Fibroblast of skin of right biceps (primary cell): ENCODE measurements around the gene PDCD1.
"Not testable (repeated sequence)": the region's sequence is repeated elsewhere in the genome, so short reads cannot be mapped to it uniquely, and the experiment has no call there.

Experiments used
- DNase-seq: peaks from one replicate; pipeline ENCODE4 v3.0.0-alpha.2; 2013

PDCD1 gene

DNA sequence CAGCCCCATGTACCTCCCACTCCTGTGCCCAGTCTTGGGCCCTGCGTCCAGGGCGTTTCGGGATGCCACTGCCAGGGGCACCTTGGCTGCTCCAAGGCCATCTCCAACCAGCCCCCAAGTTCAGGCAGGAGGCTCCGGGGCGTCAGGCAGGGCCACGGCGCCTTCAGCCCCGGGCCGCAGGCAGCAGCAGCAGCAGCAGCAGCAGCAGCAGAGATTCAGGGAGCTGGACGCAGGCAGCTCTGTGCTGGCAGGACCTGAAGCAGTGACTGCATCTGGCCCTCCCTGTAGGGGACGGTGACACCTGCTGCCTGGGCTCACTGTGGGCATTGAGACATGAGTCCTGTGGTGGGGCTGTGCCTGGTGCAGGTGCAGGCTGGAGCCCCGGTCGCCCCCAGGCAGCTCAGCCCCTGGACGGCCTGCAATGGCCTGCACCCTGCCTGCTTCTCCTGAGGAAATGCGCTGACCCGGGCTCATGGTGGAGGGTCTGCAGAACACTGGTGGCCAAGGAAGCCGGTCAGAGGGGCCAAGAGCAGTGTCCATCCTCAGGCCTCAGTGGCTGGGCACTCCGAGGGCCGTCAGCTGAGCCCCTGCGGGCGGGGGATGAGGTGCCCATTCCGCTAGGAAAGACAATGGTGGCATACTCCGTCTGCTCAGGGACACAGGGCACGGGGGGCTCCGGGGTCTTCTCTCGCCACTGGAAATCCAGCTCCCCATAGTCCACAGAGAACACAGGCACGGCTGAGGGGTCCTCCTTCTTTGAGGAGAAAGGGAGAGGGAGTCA is 8.0 kb downstream of the PDCD1 start:
- no peak for DNase-seq

DNA sequence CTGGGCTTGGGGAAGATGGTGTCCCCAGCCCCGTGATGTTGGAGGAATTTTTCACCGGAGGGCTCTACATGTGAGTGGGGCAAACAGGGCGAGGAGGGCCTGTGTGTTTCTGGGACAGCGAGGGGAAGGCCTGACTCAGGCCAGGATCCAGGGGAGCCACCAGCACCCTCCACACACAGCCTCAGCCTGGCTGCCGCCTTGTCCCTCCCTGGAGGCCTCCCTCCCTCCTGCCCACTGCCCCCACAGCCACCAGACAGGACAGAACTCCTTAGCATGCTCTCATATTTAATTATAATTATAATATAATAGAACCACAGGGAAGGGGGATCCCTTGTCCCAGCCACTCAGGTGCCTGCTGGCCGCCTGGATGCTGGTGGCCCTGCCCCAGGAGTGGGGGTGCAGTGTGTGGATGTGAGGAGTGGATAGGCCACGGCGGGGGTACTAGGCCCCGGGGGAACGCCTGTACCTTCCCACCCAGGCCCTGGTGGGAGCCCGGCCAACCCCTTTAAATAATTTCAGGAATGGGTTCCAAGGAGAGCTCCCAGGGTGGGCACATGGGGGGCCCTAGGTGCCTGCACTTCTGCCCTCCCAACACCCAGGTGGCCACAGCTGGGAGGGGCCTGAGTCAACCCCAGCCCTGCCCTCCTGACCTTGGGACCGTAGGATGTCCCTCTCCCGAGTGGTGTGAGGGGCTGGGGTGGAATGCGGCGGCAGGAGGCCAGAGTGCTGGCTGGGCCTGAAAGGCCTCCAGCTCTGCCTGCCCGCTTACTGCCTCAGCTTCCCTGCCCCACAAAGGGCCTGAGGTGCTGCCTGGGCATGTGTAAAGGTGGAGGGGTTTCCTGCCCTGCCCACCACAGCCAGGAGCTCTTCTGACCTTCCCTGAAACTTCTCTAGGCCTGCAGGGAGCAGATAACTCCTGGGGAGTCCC is 8.8 kb downstream of the PDCD1 start:
- no peak for DNase-seq

DNA sequence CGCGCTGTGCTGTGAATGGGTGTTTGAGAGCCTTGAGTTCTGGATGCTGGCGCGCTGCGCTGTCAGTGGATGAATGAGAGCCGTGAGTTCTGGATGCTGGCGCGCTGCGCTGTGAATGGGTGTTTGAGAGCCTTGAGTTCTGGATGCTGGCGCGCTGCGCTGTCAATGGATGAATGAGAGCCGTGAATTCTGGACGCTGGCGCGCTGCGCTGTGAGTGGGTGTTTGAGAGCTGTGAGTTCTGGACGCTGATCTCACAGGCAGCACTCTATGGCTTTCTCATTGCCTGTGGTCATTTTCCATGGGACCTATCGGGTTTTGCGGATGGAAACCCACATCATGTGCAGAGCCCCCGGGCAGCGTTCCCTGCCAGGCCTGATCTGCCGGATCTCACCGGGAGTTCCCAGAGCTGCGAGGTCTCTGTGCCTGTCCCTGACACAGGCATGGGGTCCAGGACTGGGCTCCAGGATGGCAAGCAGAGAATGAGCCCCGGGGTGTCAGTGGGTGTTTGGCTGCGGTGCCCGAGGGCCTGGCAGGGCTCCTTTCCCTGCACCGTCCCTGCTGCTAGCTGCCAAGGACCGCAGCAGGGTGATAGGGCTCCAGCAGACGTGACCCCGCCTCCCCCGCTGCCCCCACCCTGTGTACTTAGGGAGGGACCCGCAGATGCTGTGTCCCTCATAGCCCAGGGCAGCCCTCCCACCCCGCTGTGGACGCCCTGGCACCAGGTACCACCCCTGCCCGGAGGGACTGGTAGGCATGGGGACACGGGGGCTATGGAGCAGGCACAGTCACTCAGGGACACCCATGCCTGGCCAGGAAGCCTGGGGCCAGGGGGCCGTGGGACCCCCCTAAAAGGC is 9.7 kb downstream of the PDCD1 start:
- DNase-seq, result no peak

DNA sequence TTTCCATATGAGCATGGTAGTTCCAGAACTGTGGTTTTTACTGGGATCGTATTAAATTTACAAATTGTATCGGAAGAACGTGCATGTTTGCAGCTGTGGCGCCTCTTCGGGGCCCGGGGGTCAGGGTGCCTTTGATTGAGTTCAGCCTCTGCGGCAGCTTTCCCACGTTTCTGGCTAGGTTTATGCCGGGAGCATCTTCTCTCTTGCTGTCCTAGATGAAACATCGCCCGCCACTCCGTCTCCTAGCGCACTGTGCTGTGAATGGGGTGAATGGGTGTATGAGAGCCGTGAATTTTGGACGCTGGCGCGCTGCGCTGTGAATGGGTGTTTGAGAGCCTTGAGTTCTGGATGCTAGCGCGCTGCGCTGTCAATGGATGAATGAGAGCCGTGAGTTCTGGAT is 12.3 kb downstream of the PDCD1 start:
- DNase-seq, result no peak

DNA sequence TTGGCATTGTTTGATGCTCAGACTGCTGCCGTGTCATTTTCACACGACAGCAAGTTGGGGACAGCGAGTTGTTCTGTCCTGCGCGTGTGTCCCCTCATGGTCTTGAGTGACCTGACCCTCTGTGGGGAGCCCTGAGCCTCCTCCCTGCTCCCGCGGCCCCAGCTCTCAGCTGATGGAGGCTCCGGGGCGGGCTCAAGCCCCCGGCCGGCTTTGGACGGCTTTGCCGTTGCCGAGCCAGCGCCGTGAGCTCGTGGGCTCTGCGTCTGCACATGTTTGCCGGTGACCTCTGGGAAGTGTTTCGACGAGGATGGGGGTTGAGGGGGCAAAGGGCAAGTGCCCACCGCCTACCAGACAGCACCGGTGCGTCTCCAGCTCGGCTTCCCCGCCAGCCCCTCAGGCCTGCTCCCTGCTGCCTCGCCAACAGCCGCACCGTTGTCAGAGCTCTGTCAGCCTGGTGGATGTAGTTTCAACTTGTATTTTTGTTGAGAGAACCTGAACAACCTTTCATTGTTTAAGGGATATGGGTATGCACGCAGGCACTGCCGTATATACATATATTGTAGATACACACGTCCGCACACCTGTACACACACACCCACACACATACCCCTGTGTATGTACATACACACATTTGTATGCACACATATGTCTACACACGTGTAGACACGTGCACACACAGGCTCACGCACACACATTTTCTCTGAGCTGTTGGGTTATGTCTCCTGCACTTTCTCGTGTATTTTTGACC is 13.7 kb downstream of the PDCD1 start:
- DNase-seq, result no peak

DNA sequence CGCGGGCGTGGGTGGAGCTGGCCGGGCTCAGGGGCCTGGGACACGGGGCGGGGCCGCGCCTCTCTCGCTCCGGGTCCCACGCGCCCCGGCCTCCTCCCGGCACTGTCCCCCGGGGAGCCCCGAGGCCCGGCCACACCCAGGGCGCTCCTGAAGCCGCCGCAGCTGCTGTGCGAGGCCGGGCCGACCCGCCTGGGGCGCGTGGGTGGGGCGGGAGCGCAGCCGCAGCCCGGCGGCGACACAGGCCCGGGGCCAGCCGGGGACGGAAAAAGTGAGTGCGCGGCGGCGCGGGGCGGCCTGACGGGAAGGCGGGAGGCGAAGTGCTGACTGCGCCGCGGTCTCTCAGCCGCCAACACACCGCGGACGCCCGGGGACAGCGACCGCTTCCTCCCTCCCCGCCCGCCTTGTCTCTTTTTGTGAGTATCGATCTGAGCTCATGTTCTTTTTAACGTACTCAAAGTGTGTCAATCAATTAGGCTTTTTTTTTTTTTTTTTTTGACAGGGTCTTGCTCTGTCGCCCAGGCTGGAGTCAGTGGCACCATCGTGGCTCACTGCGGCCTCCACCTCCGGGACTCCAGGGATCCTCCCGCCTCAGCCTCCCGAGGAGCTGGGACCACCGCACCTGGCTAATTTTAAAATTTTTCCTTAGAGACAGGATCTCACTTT is 14.5 kb downstream of the PDCD1 start:
- peak; percentile 59 for DNase-seq

DNA sequence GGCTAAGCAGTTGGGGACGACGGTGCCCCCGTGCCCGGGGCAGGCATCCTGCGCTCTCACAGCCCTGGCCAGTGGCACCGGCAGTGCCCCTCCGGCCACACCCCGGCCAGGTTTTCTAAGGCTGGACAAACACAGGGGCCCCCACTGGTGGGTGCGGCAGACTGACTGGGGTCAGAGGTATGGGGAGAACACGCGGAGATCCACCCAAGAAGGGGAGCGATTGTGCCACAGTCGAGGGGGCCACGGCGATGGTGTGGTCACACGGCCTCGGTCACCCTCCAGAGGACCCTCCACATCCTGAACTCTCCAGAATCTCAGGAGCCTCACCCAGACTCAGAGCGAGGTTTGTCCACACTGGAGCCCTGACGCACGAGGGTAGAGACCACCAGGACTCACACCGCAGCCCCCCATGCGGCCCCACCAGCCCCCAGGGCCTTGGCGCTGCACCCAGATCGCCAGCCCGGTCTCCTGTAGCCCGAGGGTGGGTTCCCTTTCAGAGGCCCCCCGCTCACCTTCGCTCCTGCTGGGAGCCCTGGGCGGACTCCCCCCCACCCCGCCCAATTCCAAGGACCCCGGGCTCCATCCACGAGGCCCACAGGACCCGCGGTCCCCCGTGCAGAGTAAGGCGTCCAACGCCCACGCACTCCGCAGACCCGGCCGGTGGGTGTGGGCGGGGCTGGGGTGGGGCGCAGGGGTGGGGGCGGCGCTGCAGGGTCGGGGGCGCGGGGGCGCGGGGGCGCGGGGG is 15.2 kb downstream of the PDCD1 start:
- DNase-seq, result no peak

DNA sequence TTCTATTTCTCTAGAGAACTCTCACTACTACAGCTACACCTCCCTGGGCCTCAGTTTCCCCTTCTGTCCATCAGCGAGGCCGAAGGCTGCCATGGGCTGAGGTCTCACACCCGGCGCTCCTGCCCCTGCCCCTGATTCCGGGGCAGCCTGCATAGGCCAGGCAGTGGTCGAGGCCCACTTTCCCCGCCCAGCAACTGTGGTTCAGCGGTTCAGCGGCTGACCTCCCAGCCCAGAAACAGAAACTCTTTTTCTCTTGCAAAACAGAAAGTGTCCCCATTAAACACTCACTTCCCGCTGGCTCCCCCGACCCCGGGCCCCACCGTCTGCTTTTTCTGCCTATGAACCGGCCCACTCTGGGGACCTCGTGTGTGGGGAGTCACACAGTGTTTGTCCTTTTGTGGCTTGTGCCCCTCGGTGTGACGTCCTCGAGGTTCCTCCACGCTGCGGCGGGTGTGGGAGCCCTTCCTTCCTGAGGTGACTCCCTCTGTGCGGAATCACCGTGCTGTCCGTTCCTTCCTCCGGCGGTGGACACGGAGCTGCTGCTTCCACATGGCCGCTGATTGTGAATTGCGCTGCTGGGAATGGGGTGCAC is 16.0 kb downstream of the PDCD1 start:
- no peak for DNase-seq

DNA sequence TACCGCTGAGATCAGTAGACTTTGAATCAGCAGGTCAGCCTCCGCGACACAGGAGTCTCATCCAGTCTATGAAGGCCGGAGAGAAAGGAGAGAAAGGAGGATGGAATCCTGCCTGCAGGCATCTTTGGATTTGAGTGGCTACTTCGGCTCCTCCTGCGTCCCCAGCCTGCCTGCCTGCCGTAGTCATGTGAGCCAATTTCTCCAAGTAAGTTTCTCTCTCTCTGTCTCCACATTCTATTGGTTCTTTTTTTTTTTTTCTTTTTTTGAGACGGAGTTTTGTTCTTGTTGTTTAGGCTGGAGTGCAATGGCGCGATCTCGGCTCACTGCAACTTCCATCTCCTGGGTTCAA is 16.7 kb downstream of the PDCD1 start:
- no peak for DNase-seq

DNA sequence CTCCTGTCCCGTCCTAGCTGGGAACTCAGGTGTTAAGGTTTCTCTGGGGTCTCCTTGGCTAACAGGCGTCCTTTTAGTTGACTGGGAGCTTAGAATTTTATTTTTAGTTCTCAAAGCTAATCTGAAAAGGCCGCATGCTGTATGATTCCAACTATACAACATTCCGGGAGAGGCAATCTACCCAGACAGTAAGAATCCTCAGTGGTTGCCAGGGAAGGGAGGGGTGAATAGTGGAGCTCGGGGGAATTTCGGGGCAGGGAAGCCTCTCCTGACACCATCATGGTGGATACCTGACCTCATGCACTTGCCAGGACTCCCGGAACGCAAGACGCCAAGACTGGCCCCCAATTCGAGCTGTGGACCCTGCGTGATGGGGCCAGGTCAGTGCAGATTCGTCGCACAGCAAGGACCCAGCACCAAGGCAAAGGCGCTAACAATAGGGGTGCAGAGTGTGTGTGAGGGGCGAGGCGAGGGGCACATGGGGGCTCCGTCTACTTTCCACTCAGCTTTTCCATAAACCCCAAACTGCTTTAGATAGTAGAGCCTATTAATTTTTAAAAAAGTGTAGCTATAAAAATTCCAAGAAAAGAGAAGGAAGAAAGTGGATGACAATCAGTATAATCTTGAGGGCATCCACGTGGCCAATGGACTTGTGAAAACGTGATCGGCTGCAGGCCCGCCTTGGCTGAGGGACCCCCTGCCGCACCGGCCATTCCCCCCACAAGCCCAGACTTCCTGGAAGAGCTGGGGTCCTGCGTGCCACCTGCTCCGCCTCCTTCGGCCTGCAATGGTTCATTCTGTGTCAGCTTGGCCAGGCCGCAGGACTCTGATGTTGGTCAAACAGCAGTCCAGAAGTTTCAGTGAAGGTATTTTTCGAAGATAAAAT is 17.3 kb downstream of the PDCD1 start:
- no peak for DNase-seq

DNA sequence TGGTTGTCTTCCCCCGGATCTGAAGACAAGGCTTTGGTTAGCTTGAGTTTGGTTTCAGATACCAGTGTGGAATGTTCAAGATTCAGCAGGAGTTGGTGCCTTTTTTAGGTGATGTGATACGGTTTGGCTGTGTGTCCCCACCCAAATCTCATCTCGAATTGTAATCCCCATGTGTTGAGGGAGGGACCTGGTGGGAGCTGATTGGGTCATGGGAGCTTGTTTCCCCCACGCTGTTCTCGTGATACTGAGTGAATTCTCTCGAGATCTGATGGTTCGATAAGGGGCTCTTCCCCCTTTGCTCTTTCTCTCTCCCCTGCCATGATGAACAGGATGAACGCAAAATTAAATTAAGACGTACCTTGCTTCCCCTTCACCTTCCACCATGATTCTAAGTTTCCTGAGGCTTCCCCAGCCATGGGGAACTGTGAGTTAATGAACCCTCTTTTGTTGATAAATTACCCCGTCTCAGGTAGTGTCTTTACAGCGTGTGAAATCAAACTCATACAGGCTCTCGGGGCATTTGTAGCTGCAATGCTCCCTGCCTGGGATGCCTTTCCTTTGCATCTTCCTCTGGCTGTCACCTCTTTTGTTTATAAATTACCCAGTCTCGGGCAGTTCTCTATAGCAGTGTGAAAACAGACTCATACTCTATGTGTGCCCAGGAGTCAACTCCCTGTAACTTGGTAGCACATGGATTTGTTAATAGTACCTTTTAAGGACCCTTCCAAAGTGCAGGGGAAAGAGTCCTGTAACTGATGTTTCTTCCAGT is 21.3 kb downstream of the PDCD1 start:
- no peak for DNase-seq

DNA sequence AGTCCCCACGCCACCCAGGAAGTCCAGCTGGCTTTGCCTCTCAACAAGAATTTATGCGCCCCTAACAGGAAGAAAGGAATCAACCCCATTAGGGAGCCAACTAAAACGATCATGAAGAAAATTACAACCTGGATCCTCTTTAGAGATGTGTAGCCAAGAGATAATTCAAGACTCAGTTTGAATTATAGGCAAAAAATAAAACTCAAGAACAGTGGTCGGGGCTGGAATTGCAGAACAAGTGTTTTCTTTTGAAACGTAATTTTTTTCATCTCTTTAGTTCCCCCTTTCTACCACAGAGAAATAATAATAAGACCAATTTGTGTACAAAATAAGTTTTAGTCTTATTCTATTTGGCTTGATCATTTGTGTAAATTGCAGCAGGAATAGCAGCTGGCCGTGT is 22.4 kb downstream of the PDCD1 start:
- no peak for DNase-seq

DNA sequence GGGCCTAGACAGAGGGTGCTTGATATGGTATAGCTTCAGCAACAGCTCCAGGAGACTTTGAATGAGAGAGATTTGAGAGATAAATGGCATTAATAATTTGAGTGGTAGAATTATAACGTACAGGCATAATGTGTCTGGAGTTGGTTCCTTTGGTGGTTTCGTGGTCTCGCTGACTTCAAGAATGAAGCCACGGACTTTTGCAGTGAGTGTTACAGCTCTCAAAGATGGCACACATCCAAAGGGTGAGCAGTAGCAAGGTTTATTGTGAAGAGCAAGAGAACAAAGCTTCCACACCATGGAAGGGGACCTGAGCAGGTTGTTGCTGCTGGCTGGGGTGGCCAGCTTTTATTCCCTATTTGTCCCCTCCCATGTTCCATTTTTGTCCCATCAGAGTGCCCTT is 23.1 kb downstream of the PDCD1 start:
- no peak for DNase-seq

DNA sequence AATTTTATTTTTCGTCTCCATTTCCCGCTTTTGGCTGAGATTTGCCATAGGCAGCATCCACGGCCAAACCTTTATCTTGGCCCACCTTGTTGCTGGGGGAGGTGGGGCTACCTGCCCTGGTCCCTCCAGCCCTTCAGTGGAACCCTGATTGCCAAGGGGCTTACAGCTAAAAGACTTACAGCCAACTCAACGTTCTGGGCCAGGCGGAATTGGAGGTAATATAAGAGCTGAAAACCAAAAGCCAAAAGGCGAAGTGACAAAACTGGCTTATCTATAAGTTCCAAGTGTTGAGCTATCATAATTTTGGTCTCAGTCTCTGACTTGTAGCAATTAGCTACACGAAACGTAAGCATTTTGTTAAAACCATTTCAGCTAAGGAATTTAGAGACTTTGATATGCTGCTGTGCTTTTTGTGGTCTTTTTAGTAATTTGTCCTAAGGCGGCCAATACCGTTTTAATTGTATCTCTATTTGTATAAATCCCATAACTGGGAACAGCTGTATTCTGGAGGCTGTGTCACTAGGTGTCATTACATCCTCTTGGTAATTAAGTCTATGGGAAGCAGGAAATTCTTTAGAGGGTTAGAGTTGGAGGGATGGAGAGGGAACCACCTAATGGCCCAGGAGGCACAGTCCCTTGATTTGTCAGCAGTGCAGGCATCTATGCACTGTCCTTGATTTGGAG is 24.0 kb downstream of the PDCD1 start:
- no peak for DNase-seq

DNA sequence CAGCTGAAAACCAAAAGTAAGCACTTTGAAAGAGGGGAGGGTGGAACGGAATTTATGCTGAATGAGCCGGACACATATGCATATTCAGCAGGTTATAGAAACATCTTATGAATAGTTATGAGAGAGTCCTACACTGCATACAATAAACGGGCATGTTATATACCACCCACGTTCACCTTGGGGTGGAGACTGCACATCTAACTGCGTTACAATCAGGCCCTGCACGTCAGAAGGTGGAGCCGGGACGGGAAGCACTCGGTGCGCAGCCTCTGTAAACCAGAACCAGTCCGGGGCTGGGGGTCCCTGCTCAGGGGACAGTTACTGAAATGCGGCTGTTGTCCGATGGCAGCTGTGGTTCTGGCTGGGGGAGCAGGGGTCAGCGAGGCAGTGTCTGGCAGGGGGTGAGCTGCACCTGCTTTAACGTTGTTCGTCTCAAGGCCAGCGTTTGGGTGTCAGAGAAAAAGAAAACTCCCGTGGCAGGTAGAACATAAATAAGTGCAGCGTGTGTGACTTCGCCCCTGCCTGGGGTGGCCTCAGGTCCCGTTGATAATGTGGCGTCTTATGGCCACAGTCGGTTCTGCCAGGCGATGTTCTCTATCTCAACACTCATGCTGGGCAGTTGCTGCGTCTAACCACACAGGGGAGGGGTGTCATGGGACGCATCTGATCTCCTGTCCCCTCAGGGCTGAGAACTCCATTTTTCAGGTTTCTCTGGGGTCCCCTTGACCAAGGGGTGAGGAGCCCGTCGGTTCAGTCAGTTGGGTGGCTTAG is 24.8 kb downstream of the PDCD1 start:
- not testable (repeated sequence) for DNase-seq

DNA sequence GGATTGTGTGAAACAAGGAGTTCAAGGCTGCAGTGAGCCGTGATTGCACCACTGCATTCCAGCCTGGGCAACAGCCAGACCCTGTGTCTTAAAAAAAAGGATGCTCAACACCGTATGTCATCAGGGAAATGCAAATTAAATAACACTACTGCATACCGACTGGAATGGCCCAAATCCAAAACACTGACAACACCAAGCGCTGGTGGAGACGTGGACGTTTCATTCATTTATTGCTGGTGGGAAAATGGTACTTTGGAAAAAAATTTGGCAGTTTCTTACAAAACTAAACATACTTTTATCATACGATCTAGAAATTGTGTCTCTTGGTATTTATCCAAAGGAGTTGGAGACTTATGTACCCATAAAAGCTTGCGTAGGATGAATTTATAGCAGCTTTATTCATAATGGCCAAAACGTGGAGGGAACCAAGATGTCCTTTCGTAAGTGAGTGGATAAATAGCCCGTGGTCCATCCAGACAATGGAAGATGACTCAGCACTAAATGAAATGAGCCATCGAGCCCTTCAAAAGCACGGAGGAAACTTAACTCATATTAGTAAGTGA is 25.5 kb downstream of the PDCD1 start:
- DNase-seq, result peak; percentile 73

DNA sequence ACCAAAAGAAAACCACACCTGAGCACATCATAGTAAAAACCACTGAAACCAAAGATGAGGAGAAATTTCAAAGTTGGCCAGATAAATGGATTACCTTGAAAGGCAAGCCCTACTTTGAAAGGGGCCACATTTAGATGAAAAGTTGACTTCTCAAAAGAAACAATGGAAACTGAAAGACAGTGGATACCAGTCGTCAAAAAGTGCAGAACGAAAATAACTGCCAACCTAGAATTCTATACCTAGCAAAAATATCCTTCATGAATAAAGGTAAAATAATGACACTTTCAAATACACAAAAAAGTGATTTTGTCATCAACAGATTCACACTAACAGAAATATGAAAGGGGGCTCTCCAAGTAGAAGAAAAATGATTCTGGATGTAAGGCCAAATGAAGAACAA is 31.3 kb downstream of the PDCD1 start:
- no peak for DNase-seq
